Astrocyte (in vitro differentiated cells and primary cell): ENCODE measurements around the gene KLRC3. TPM values are rescaled to one million over a fixed set of nuclear protein-coding genes. Genes with fewer than 3 reads are reported as not detected.

Experiments
- DNase-seq: peaks from one replicate; pipeline ENCODE4 v3.0.0-alpha.2; 2010; ENCODE audit warnings: low read depth
- FAIRE-seq: peaks from 2 replicates; lab custom pipeline; 2011; peaks lifted over from hg19 to GRCh38; lab: Jason Lieb, UNC
- H2AFZ ChIP-seq: 2 replicates; pipeline ENCODE4 v1.6.0; 2012; ENCODE audit warnings: low read depth, low read length, inconsistent platforms
- H3K27ac ChIP-seq: 2 replicates; pipeline ENCODE4 v1.5.1; 2011; ENCODE audit warnings: low read depth, low read length, inconsistent platforms
- H3K27me3 ChIP-seq: 2 replicates; pipeline ENCODE4 v1.6.0; 2011; ENCODE audit warnings: low read length, inconsistent platforms; ENCODE audit not compliant: insufficient read depth
- H3K36me3 ChIP-seq: 2 replicates; pipeline ENCODE4 v1.5.1; 2011; ENCODE audit warnings: low read length, inconsistent platforms; ENCODE audit not compliant: insufficient read depth
- H3K4me1 ChIP-seq: 2 replicates; pipeline ENCODE4 v1.5.1; 2011; ENCODE audit warnings: low read length, inconsistent platforms; ENCODE audit not compliant: insufficient read depth
- H3K4me2 ChIP-seq: 2 replicates; pipeline ENCODE4 v1.6.0; 2012; ENCODE audit warnings: low read length, inconsistent platforms
- H3K4me3 ChIP-seq: 2 replicates; pipeline ENCODE4 v1.5.1; 2011; ENCODE audit warnings: low read depth, mild to moderate bottlenecking, low read length, inconsistent platforms; ENCODE audit not compliant: insufficient read depth
- H3K79me2 ChIP-seq: 2 replicates; pipeline ENCODE4 v1.6.0; 2012; ENCODE audit warnings: mild to moderate bottlenecking, low read length, inconsistent platforms; ENCODE audit not compliant: insufficient read depth
- H3K9ac ChIP-seq: 2 replicates; pipeline ENCODE4 v1.6.0; 2012; ENCODE audit warnings: mild to moderate bottlenecking, low read length, inconsistent platforms
- H3K9me3 ChIP-seq: 2 replicates; pipeline ENCODE4 v1.5.1; 2012; ENCODE audit warnings: low read depth, mild to moderate bottlenecking, low read length, inconsistent platforms; ENCODE audit not compliant: insufficient read depth
- H4K20me1 ChIP-seq: 2 replicates; pipeline ENCODE4 v1.6.0; 2012; ENCODE audit warnings: low read length, inconsistent platforms; ENCODE audit not compliant: insufficient read depth
- H3K27ac Mint-ChIP-seq: one replicate; pipeline ENCODE4 v1.8.0; 2021; ENCODE audit warnings: mild to moderate bottlenecking, mixed read lengths; ENCODE audit not compliant: unreplicated experiment
- H3K27me3 Mint-ChIP-seq: one replicate; pipeline ENCODE4 v1.8.0; 2021; ENCODE audit warnings: low read depth, mixed read lengths; ENCODE audit not compliant: unreplicated experiment
- H3K36me3 Mint-ChIP-seq: one replicate; pipeline ENCODE4 v1.8.0; 2021; ENCODE audit warnings: low read depth, mixed read lengths; ENCODE audit not compliant: unreplicated experiment
- H3K4me1 Mint-ChIP-seq: one replicate; pipeline ENCODE4 v1.8.0; 2021; ENCODE audit warnings: low read depth, mixed read lengths; ENCODE audit not compliant: unreplicated experiment
- H3K4me3 Mint-ChIP-seq: one replicate; pipeline ENCODE4 v1.8.0; 2021; ENCODE audit warnings: mild to moderate bottlenecking, moderate library complexity, mixed read lengths; ENCODE audit not compliant: unreplicated experiment
- H3K9me3 Mint-ChIP-seq: one replicate; pipeline ENCODE4 v1.8.0; 2021; ENCODE audit warnings: mild to moderate bottlenecking, mixed read lengths; ENCODE audit not compliant: unreplicated experiment
- CTCF ChIP-seq: IDR thresholded peaks from 2 replicates; pipeline ENCODE4 v1.5.1; 2011; ENCODE audit warnings: low read depth, mild to moderate bottlenecking, inconsistent platforms, low read length, moderate library complexity; ENCODE audit not compliant: insufficient read depth
- EZH2 ChIP-seq: IDR thresholded peaks from 2 replicates; pipeline ENCODE4 v1.6.1; 2012; ENCODE audit warnings: mild to moderate bottlenecking, low read length, inconsistent platforms; ENCODE audit not compliant: insufficient read depth
- total RNA-seq: library from RNA; stranded (reverse); gene quantifications from 2 replicates; pipeline ENCODE4 v1.2.1, GENCODE V29; 2021

KLRC3 gene
- total RNA-seq, 1 donor from 2014 or later: 1.2 TPM

- Mint-ChIP-seq H3K27ac (no peak overlapping the region), H3K9me3 (no peaks in the 10 kb centered on the region), H3K36me3 (no peaks in the 10 kb centered on the region), H3K4me3 (no peak overlapping the region), H3K4me1 (peaks cover 5% of the 10 kb centered on the region), H3K27me3 (no peaks in the 10 kb centered on the region)
- H3K4me3 ChIP-seq: no peak overlapping the region
- no peak overlapping the region for H3K9ac ChIP-seq
- H3K36me3 ChIP-seq: no peaks in the 10 kb centered on the region
- TF ChIP-seq EZH2 (no peak), CTCF (no peak)
- no peak overlapping the region for H2AFZ ChIP-seq
- H3K4me1 ChIP-seq: no peaks in the 10 kb centered on the region
- DNase-seq (no peak), FAIRE-seq (no peak)
- no peak overlapping the region for H3K4me2 ChIP-seq
- H3K79me2 ChIP-seq: no peaks in the 10 kb centered on the region
- H3K27ac ChIP-seq: no peak overlapping the region
- H4K20me1 ChIP-seq: no peaks in the 10 kb centered on the region
- no peaks in the 10 kb centered on the region for H3K27me3 ChIP-seq
- no peaks in the 10 kb centered on the region for H3K9me3 ChIP-seq
Observed at GRCh38 chr12:10404798-10405197, 15.6 kb downstream of the KLRC3 start.

GRCh38 chr12:10400829-10401228, 19.6 kb downstream of the KLRC3 start:
- Histone ChIP-seq H3K9me3 (no peaks in the 10 kb centered on the region), H3K4me3 (no peak overlapping the region), H3K9ac (no peak overlapping the region), H4K20me1 (no peaks in the 10 kb centered on the region), H3K4me1 (no peaks in the 10 kb centered on the region), H3K36me3 (no peaks in the 10 kb centered on the region), H3K79me2 (no peaks in the 10 kb centered on the region), H3K27me3 (no peaks in the 10 kb centered on the region), H2AFZ (no peak overlapping the region), H3K4me2 (no peak overlapping the region), H3K27ac (no peak overlapping the region)
- Mint-ChIP-seq H3K4me3 (no peak overlapping the region), H3K9me3 (no peaks in the 10 kb centered on the region), H3K36me3 (no peaks in the 10 kb centered on the region), H3K27ac (no peak overlapping the region), H3K27me3 (no peaks in the 10 kb centered on the region), H3K4me1 (peaks cover under 1% of the 10 kb centered on the region)
- DNase-seq (no peak), FAIRE-seq (no peak)
- TF ChIP-seq CTCF: no peak
- TF ChIP-seq EZH2: no peak

- Mint-ChIP-seq H3K9me3 (no peaks in the 10 kb centered on the region), H3K4me3 (no peak overlapping the region), H3K4me1 (peaks cover 6% of the 10 kb centered on the region), H3K36me3 (no peaks in the 10 kb centered on the region), H3K27me3 (no peaks in the 10 kb centered on the region), H3K27ac (no peak overlapping the region)
- Histone ChIP-seq H3K27me3 (no peaks in the 10 kb centered on the region), H4K20me1 (no peaks in the 10 kb centered on the region), H3K27ac (no peak overlapping the region), H3K79me2 (no peaks in the 10 kb centered on the region), H3K4me3 (no peak overlapping the region), H3K4me1 (no peaks in the 10 kb centered on the region), H3K9me3 (no peaks in the 10 kb centered on the region), H3K4me2 (no peak overlapping the region), H3K36me3 (no peaks in the 10 kb centered on the region), H3K9ac (no peak overlapping the region), H2AFZ (no peak overlapping the region)
- FAIRE-seq: no peak
- no peak for DNase-seq
- TF ChIP-seq CTCF (no peak), EZH2 (no peak)
Observed at GRCh38 chr12:10398168-10398567, 22.2 kb downstream of the KLRC3 start.
